DND-41 (cell line): ENCODE measurements around the gene TRIML2.
"Not testable (repeated sequence)": the region's sequence is repeated elsewhere in the genome, so short reads cannot be mapped to it uniquely, and the experiment has no call there.

Source experiments
- EZH2 ChIP-seq: IDR thresholded peaks from 3 replicates; pipeline ENCODE4 v1.6.1; 2012; ENCODE audit warnings: borderline replicate concordance, low read depth, mild to moderate bottlenecking, moderate library complexity, low read length, inconsistent platforms; ENCODE audit not compliant: severe bottlenecking
- TF ChIP-seq, protein P1 (sequence below): IDR thresholded peaks from 2 replicates; pipeline ENCODE4 v1.5.1; 2012; ENCODE audit warnings: borderline replicate concordance, low read length, moderate library complexity, mild to moderate bottlenecking; ENCODE audit not compliant: poor library complexity, severe bottlenecking; ENCODE audit errors: extremely low read depth

DNA sequence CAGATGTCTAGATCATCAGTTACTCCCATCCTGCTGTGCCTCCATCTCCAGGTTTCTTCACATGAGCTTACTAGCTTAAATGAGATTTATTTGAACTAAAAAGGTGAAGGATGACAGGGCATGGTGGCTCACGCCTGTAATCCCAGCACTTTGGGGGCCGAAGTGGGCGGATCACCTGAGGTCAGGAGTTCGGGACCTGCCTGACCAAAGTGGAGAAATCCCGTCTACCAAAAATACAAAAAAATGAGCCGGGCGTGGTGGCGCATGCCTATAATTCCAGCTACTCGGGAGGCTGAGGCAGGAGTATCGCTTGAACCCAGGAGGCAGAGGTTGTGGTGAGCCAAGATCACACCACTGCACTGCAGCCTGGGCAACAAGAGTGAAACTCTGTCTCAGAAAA is 63.9 kb downstream of the TRIML2 start:
- TF ChIP-seq, protein P1, sequence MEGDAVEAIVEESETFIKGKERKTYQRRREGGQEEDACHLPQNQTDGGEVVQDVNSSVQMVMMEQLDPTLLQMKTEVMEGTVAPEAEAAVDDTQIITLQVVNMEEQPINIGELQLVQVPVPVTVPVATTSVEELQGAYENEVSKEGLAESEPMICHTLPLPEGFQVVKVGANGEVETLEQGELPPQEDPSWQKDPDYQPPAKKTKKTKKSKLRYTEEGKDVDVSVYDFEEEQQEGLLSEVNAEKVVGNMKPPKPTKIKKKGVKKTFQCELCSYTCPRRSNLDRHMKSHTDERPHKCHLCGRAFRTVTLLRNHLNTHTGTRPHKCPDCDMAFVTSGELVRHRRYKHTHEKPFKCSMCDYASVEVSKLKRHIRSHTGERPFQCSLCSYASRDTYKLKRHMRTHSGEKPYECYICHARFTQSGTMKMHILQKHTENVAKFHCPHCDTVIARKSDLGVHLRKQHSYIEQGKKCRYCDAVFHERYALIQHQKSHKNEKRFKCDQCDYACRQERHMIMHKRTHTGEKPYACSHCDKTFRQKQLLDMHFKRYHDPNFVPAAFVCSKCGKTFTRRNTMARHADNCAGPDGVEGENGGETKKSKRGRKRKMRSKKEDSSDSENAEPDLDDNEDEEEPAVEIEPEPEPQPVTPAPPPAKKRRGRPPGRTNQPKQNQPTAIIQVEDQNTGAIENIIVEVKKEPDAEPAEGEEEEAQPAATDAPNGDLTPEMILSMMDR, result not testable (repeated sequence)
- not testable (repeated sequence) for TF ChIP-seq EZH2
